Esophagus (tissue), 2 donors: ENCODE measurements around the gene STX12. TPM values are rescaled to one million over a fixed set of nuclear protein-coding genes. Genes with fewer than 3 reads are reported as not detected.
"Not testable (repeated sequence)": the region's sequence is repeated elsewhere in the genome, so short reads cannot be mapped to it uniquely, and the experiment has no call there.

Experiments
- H3K27ac ChIP-seq, 2 donors: one replicate each; pipeline ENCODE4 v1.5.1; 2013; ENCODE audit warnings: low read depth in 2 of 2, mild to moderate bottlenecking in 2 of 2, inconsistent platforms in 1 of 2, low read length in 1 of 2, moderate library complexity in 1 of 2
- H3K27me3 ChIP-seq, 2 donors: one replicate each; pipeline ENCODE4 v1.6.1; 2013; ENCODE audit warnings: low read length in 2 of 2, control low read depth in 1 of 2, mild to moderate bottlenecking in 1 of 2; ENCODE audit not compliant: insufficient read depth in 2 of 2, control insufficient read depth in 1 of 2
- H3K36me3 ChIP-seq, 2 donors: one replicate each; pipeline ENCODE4 v1.6.1; 2013; ENCODE audit warnings: low read length in 1 of 2; ENCODE audit not compliant: control insufficient read depth in 2 of 2, insufficient read depth in 2 of 2
- H3K4me1 ChIP-seq, 2 donors: one replicate each; pipeline ENCODE4 v1.6.1; 2013; ENCODE audit warnings: low read length in 1 of 2; ENCODE audit not compliant: control insufficient read depth in 2 of 2, insufficient read depth in 2 of 2
- H3K4me3 ChIP-seq, 2 donors: one replicate each; pipeline ENCODE4 v1.5.1; 2013; ENCODE audit warnings: low read length in 2 of 2, mild to moderate bottlenecking in 2 of 2, low read depth in 1 of 2, moderate library complexity in 1 of 2
- H3K9me3 ChIP-seq, 2 donors: one replicate each; pipeline ENCODE4 v1.6.1; 2013; ENCODE audit warnings: mild to moderate bottlenecking in 2 of 2, low read depth in 1 of 2, low read length in 1 of 2, moderate library complexity in 1 of 2; ENCODE audit not compliant: control insufficient read depth in 2 of 2, insufficient read depth in 1 of 2
- WGBS, 2 donors: extraction: QIAGEN DNeasy Blood & Tissue Kit; methylation state at CpG; one replicate each; pipeline ENCODE4 v1.1.7; 2013; 5-methylcytosine and 5-hydroxymethylcytosine counted together
- polyA plus RNA-seq, 2 donors: library from polyadenylated mRNA; stranded (reverse); fragments of 200-250 nt; gene quantifications; one replicate each; pipeline ENCODE4 v1.2.3, GENCODE V29; 2013
- donor health status: healthy with polysubstance abuse.
- donor health status: Bipolar disorder and iron deficiency.

The STX12 gene
- polyA plus RNA-seq, 2 donors = 23.7 to 27.5 TPM

DNA sequence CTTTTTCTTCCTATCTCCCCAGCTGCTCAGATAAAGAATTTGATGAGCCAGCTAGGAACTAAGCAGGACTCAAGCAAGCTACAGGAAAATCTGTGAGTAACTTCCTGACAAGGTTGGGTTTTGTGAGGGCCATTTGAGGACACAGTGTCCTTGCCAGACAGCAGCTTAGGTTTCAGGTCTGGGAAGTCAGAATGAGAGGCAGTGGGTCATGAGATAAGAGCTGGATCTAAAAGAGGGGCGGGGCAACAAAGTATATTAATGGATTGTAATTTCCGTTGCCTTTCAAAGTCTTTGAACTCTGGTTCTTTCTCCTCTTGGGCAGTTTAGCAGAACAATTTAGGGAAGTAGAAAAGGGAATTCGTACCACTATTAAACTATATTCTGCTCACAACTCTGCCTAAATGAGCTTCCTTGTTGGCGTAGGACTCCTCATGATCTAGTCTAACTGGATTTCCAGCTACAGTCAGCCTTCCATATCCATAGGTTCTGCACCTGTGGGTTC is 16.6 kb downstream of the STX12 start:
- Histone ChIP-seq H3K27me3 (no peaks in the 10 kb centered on the region), H3K4me1 (peaks cover 0 to 3% of the 10 kb centered on the region in 2 donors), H3K27ac (peak overlapping the region; percentile 36 to 60), H3K36me3 (peaks cover under 1 to 1% of the 10 kb centered on the region in 2 donors), H3K4me3 (no peak overlapping the region), H3K9me3 (no peaks in the 10 kb centered on the region)
- WGBS, 2 donors = 59 to 70% methylated on average over 4 of the region's 4 CpGs

DNA sequence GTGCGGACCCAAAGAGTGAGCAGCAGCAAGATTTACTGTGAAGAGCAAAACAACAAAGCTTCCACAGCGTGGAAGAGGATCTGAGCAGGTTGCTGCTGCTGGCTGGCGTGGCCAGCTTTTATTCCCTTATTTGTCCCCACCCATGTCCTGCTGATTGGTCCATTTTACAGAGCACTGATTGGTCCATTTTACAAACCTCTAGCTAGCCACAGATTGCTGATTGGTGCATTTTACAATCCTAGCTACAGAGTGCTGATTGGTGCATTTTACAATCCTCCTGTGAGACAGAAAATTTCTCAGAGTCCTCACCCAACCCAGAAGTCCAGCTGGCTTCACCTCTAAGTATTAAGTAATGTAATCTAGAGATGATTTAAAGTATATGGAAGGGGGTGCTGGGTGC is 17.3 kb downstream of the STX12 start:
- H3K9me3 ChIP-seq, H3K36me3 ChIP-seq, H3K4me3 ChIP-seq, H3K27me3 ChIP-seq, H3K4me1 ChIP-seq: not testable (repeated sequence)
- 91 to 96% methylated on average over 3 of the region's 3 CpGs for WGBS, 2 donors
- peak overlapping the region; percentile 53 to 78 for H3K27ac ChIP-seq

DNA sequence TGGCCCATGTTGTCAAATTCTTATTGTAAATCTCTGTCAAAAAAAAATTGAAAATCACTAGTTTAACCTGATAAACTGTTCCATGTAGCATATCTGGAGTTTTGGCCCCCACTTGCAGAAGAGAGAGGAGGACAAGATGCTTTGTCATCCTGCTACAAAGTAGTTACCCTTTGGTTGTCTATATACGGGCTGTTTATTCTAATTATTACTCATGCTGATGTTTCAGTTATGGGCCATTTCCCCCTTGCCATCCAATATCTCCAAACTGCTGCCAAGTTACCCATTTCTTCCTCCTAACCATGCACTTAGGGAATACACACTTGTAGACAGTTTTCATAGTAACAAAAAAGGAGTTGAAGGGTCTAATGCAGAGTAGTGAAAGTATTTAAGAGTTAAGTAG is 22.6 kb downstream of the STX12 start:
- WGBS, 2 donors = 30 to 34% methylated on average over 1 of the region's 1 CpG
- peaks cover 3 to 11% of the 10 kb centered on the region in 2 donors for H3K36me3 ChIP-seq
- no peak overlapping the region for H3K4me3 ChIP-seq
- H3K4me1 ChIP-seq = no peaks in the 10 kb centered on the region
- H3K27ac ChIP-seq = no peak overlapping the region
- H3K9me3 ChIP-seq = no peaks in the 10 kb centered on the region
- H3K27me3 ChIP-seq = no peaks in the 10 kb centered on the region

DNA sequence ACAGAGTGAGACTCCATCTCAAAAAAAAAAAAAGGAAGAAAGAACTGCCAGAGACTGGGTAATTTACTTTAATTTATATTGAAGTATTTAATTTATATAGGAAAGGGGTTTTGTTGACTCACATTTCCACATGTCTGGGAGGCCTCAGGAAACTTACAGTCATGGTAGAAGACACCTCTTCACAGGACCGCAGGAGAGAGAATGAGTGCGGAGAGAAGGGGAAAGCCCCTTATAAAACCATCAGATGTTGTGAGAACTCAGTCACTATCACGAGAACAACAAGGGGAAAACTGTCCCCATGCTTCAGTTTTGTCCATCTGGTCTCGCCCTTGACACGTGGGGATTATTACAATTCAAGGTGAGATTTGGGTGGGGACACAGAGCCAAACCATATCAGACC is 31.8 kb downstream of the STX12 start:
- WGBS, 2 donors = 89 to 91% methylated on average over 5 of the region's 5 CpGs
- H3K27ac ChIP-seq = no peak overlapping the region
- H3K27me3 ChIP-seq = no peaks in the 10 kb centered on the region
- H3K4me1 ChIP-seq = no peaks in the 10 kb centered on the region
- H3K9me3 ChIP-seq = no peaks in the 10 kb centered on the region
- peaks cover 2 to 6% of the 10 kb centered on the region in 2 donors for H3K36me3 ChIP-seq
- no peak overlapping the region for H3K4me3 ChIP-seq

DNA sequence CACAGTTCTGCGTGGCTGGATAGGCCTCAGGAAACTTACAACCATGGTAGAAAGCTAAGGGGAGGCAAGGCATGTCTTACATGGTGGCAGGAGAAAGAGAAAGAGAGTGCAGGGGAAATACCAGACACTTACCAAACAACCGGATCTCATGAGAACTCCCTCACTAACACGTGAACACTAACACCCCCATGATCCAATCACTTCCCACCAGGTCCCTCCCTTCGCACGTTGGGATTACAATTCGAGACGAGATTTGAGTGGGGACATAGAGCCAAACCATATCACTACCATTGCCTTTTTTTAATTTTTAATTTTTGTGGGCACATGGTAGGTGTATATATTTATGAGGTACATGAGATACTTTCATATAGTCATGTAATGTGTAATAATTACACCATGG is 33.7 kb downstream of the STX12 start:
- Histone ChIP-seq H3K27ac (no peak overlapping the region), H3K9me3 (no peaks in the 10 kb centered on the region), H3K4me3 (no peak overlapping the region), H3K4me1 (no peaks in the 10 kb centered on the region), H3K36me3 (peaks cover 3 to 6% of the 10 kb centered on the region in 2 donors), H3K27me3 (no peaks in the 10 kb centered on the region)
- 93 to 94% methylated on average over 7 of the region's 7 CpGs for WGBS, 2 donors

DNA sequence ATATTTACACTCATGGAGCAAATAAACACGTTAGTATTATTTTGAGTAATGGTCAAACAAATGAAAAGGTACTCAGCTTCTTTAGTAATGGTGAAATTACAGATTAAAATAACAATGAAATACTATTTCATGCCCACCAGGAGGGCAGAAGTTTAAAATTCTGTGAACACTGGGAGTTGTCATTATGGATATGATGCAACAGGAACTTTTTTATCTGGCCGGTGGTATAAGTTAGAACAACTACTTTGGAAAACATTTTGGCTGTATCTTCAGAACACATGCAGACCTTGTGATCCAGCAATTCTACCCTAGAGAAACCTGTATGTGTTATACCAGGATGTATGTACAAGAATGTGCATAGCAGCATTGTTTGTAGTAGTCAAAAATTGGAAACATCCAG is 34.4 kb downstream of the STX12 start:
- H3K27me3 ChIP-seq = no peaks in the 10 kb centered on the region
- 82 to 85% methylated on average over 2 of the region's 2 CpGs for WGBS, 2 donors
- no peaks in the 10 kb centered on the region for H3K9me3 ChIP-seq
- no peaks in the 10 kb centered on the region for H3K4me1 ChIP-seq
- no peak overlapping the region for H3K27ac ChIP-seq
- H3K4me3 ChIP-seq = no peak overlapping the region
- peaks cover 4 to 6% of the 10 kb centered on the region in 2 donors for H3K36me3 ChIP-seq

DNA sequence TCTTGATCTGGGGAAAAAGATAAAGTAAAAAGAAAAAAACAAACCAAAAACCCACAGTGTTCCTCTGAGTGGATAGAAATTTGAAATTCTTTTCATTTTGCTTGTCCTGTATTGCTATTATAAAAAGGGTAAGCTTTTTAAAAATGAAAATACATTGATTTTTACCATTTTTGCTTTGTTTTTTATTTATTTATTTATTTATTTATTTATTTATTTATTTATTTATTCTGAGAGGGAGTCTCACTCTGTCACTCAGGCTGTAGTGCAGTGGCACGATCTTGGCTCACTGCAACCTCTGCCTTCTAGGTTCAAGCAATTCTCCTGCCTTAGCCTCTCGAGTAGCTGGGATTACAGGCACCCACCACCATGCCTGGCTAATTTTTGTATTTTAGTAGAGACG is 35.1 kb downstream of the STX12 start:
- 94 to 100% methylated on average over 3 of the region's 3 CpGs for WGBS, 2 donors
- H3K27me3 ChIP-seq, H3K9me3 ChIP-seq, H3K36me3 ChIP-seq, H3K27ac ChIP-seq, H3K4me1 ChIP-seq, H3K4me3 ChIP-seq: not testable (repeated sequence)

DNA sequence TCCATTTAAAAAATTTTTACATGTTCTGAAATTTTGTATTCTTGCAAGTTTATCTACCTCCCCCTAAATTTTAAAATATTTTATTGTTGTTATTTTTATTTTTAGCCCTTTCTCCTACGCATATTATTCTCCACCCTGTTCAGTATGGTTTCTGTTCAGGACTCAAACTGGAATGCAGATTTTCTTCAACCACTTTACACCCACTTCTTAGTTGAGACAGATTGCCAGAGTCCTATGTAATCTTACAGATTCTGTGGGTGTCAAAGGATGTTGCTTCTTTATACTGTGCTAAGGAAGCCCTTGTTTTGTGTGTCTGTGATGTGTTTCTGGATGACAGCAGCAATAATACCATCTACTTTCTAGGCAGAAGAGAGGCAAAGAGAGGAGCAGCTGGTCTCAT is 36.9 kb downstream of the STX12 start:
- Histone ChIP-seq H3K27me3 (no peaks in the 10 kb centered on the region), H3K4me3 (no peak overlapping the region), H3K9me3 (no peaks in the 10 kb centered on the region), H3K27ac (no peak overlapping the region), H3K36me3 (peaks cover 4 to 5% of the 10 kb centered on the region in 2 donors), H3K4me1 (no peaks in the 10 kb centered on the region)
- 90 to 91% methylated on average over 1 of the region's 1 CpG for WGBS, 2 donors

DNA sequence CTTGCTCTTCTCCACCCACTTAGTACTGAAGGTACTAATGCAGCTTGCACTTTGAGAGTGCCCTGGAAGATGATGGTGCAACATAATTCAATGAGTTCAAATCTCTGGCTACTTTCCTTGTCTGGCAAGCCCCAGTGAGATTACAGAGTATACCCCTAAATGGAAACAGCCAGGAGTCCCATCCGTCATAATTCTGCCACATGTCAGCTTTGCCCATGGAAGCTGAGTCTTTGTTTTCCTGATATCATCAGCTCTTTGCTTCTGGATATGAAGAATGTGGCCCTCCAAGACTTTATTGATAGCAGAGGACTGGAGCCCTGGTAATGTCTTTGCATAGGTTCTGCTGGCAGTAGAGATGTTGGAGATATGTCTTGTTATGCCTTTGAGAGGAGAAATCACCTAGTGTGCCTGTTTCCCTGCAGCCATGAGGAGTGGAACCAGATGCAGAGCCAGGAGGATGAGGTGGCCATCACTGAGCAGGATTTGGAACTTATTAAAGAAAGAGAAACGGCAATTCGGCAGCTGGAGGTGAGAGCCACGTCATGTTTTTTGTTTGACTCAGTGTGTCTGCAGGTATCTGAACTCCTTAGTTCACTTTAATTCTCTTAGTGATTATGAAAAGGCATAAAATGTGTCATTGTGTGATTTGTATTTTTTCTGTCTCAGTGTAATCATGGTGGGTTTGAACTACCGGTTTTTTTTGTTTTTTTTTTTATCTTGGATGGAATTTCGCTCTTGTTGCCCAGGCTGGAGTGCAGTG is 38.9 kb downstream of the STX12 start:
- 91 to 94% methylated on average over 6 of the region's 6 CpGs for WGBS, 2 donors
- Histone ChIP-seq H3K36me3 (peaks cover 5 to 9% of the 10 kb centered on the region in 2 donors), H3K9me3 (no peaks in the 10 kb centered on the region), H3K4me1 (no peaks in the 10 kb centered on the region), H3K4me3 (no peak overlapping the region), H3K27ac (no peak overlapping the region), H3K27me3 (no peaks in the 10 kb centered on the region)
